Nephron progenitor cell (in vitro differentiated cells): ENCODE measurements around the gene FLT4.

Experiments
- DNase-seq: peaks from one replicate; pipeline ENCODE4 v3.0.0; 2021
- H3K27ac Mint-ChIP-seq: 2 replicates; pipeline ENCODE4 v1.8.0; 2021; ENCODE audit warnings: mild to moderate bottlenecking, moderate library complexity, mixed read lengths
- H3K27me3 Mint-ChIP-seq: 2 replicates; pipeline ENCODE4 v1.8.0; 2021; ENCODE audit warnings: mild to moderate bottlenecking, low read depth, mixed read lengths; ENCODE audit not compliant: poor library complexity
- H3K36me3 Mint-ChIP-seq: 2 replicates; pipeline ENCODE4 v1.8.0; 2021; ENCODE audit warnings: low read depth, mixed read lengths
- H3K4me1 Mint-ChIP-seq: 2 replicates; pipeline ENCODE4 v1.8.0; 2021; ENCODE audit warnings: mixed read lengths
- H3K4me3 Mint-ChIP-seq: 2 replicates; pipeline ENCODE4 v1.8.0; 2021; ENCODE audit warnings: mild to moderate bottlenecking, moderate library complexity, mixed read lengths
- H3K9me3 Mint-ChIP-seq: 2 replicates; pipeline ENCODE4 v1.8.0; 2021; ENCODE audit warnings: mild to moderate bottlenecking, moderate library complexity, mixed read lengths
- CTCF ChIP-seq: fragments of 200-600 bp; sonication (generic); IDR thresholded peaks from 2 replicates; pipeline ENCODE4 v1.5.0; 2021; ENCODE audit warnings: antibody characterized with exemption

Gene FLT4

GRCh38 chr5:180611140-180611850 is 38.1 kb downstream of the FLT4 start:
- Mint-ChIP-seq H3K27ac (peak overlapping the region; percentile 48), H3K4me3 (no peak overlapping the region), H3K27me3 (no peaks in the 10 kb centered on the region), H3K36me3 (peaks cover 2% of the 10 kb centered on the region), H3K4me1 (peaks cover 61% of the 10 kb centered on the region), H3K9me3 (no peaks in the 10 kb centered on the region)
- TF ChIP-seq CTCF, result no peak
- no peak for DNase-seq

- no peak for TF ChIP-seq CTCF
- no peak overlapping the region for H3K4me3 Mint-ChIP-seq
Observed at GRCh38 chr5:180609817-180610550, 39.4 kb downstream of the FLT4 start.

DNA sequence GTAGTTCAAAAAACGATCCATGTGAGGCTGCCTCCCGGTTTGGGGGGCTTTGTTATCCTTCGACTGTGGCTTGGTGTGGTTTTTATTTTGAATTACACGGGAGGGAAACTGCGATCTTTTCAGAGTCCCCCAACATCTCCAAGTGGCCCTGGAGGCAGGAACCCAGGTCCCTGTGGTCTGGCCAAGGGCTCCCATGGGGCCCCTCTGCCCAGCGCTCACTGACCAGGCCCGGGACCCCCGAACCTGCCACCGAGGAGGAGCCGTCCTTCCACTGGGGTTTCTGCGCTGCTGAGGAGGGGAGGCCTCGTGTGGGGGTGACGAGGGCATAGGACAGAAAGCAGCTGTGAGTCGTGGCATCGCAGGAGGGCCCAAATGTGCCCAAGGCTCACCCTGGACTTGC is 40.0 kb downstream of the FLT4 start:
- H3K27ac Mint-ChIP-seq, result no peak overlapping the region
- no peaks in the 10 kb centered on the region for H3K36me3 Mint-ChIP-seq
- H3K27me3 Mint-ChIP-seq, result peaks cover under 1% of the 10 kb centered on the region
- no peak for TF ChIP-seq CTCF
- no peaks in the 10 kb centered on the region for H3K9me3 Mint-ChIP-seq
- peaks cover 63% of the 10 kb centered on the region for H3K4me1 Mint-ChIP-seq
- no peak overlapping the region for H3K4me3 Mint-ChIP-seq
- DNase-seq, result no peak

More at GRCh38 chr5:180609817-180610550, 39.4 kb downstream of the FLT4 start:
- Mint-ChIP-seq H3K27me3 (no peaks in the 10 kb centered on the region), H3K27ac (no peak overlapping the region), H3K4me1 (peaks cover 63% of the 10 kb centered on the region), H3K9me3 (no peaks in the 10 kb centered on the region), H3K36me3 (no peaks in the 10 kb centered on the region)
- no peak for DNase-seq

- H3K4me1 Mint-ChIP-seq, result peaks cover 61% of the 10 kb centered on the region
- H3K27ac Mint-ChIP-seq, result peak overlapping the region; percentile 56
- H3K36me3 Mint-ChIP-seq, result no peaks in the 10 kb centered on the region
- peaks cover 3% of the 10 kb centered on the region for H3K27me3 Mint-ChIP-seq
- H3K9me3 Mint-ChIP-seq, result no peaks in the 10 kb centered on the region
- no peak for DNase-seq
- H3K4me3 Mint-ChIP-seq, result peak overlapping the region; percentile 21
- no peak for TF ChIP-seq CTCF
Observed at GRCh38 chr5:180608572-180609310, 40.7 kb downstream of the FLT4 start.

DNA sequence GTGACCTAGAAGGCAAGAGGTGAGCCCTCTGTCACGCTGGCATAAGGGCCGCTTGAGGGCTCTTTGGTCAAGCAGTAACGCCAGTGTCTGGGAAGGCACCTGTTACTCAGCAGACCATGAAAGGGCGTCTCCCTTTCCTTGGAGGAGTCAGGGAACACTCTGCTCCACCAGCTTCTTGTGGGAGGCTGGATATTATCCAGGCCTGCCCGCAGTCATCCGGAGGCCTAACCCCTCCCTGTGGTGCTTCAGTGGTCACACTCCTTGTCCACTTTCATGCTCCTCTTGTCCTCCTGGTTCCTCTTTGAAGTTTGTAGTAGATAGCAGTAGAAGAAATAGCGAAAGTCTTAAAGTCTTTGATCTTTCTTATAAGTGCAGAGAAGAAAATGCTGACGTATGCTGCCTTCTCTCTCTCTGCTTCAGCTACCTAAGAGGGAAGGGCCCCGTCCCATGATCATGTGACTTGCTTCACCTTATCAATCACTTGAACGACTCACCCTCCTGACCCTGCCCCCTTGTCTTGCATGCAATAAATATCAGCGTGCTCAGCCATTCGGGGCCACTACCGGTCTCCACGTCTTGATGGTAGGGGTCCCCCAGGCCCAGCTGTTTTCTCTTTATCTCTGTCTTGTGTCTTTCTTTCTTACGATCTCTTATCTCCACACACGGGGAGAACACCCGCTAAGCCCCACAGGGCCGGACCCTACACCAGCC is 41.4 kb downstream of the FLT4 start:
- Mint-ChIP-seq H3K27ac (peak overlapping the region; percentile 56), H3K4me1 (peaks cover 55% of the 10 kb centered on the region), H3K27me3 (peaks cover 3% of the 10 kb centered on the region), H3K36me3 (no peaks in the 10 kb centered on the region), H3K9me3 (no peaks in the 10 kb centered on the region), H3K4me3 (peak overlapping the region; percentile 21)
- no peak for DNase-seq
- TF ChIP-seq CTCF, result no peak
